Measurements from ENCODE around the gene PHACTR4.
A peak's percentile ranks its signal among the peaks of the same experiment; 100 is the strongest.

The PHACTR4 gene

GRCh38 chr1:28505406-28506187 is 136.1 kb downstream of the PHACTR4 start, which contains the start of gene RCC1:
Gene RCC1, plus strand, starts transcription at chr1:28506043. Its CDS starts 23,824 bp downstream, at chr1:28529867.
- Histone ChIP-seq H3K4me3 (ENCODE audit: low read depth, low read length) (peak within 1 kb of the TSS; percentile 79), H3K36me3 (ENCODE audit: control insufficient read depth in 2 of 2, insufficient read depth in 1 of 2, low read length in 2 of 2) (peaks cover 9 to 43% of the 10 kb centered on the region in 2 experiments; a peak in 2 of 3 replicates), H3K4me1 (ENCODE audit: control insufficient read depth, insufficient read depth, low read length) (no peaks in the 10 kb centered on the region; the same call in 1 of the 2 replicates), H3K9me3 (ENCODE audit: control insufficient read depth, insufficient read depth, low read depth, low read length) (no peaks in the 10 kb centered on the region), H3K27ac (ENCODE audit: extremely low read depth, low read depth, low read length) (peak within 1 kb of the TSS; percentile 86)
- CTCF ChIA-PET: interaction anchor here (0.7 to 1.0 kb wide), 4 partner anchors 11 to 595 kb away, joined by 3 to 4 read pairs (median 3); no protein-coding TSS in a partner anchor
- POLR2A ChIA-PET: interaction anchor here (0.5 to 4.0 kb wide), 29 partner anchors 11 to 394 kb away, joined by 3 to 34 read pairs (median 4); partner anchors contain the start of genes ATP5IF1, MED18, PHACTR4 and RNU11
- TF ChIP-seq, protein P1, sequence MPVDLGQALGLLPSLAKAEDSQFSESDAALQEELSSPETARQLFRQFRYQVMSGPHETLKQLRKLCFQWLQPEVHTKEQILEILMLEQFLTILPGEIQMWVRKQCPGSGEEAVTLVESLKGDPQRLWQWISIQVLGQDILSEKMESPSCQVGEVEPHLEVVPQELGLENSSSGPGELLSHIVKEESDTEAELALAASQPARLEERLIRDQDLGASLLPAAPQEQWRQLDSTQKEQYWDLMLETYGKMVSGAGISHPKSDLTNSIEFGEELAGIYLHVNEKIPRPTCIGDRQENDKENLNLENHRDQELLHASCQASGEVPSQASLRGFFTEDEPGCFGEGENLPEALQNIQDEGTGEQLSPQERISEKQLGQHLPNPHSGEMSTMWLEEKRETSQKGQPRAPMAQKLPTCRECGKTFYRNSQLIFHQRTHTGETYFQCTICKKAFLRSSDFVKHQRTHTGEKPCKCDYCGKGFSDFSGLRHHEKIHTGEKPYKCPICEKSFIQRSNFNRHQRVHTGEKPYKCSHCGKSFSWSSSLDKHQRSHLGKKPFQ (tag by site-specific recombination; IDR thresholded peaks at IDR 0.05): peak; percentile 93
- TF ChIP-seq ZNF350 (tag by site-specific recombination; IDR thresholded peaks at IDR 0.05): no peak
- no peak for TF ChIP-seq ZNF223 (tag by site-specific recombination; IDR thresholded peaks at IDR 0.05)
- TF ChIP-seq GLI4 (tag by site-specific recombination; IDR thresholded peaks at IDR 0.05): no peak
- 0 out of 2 replicates have a peak, but pooled peaks have one; percentile 14 for TF ChIP-seq ZNF629 (tag by site-specific recombination; IDR thresholded peaks at IDR 0.05)
- TF ChIP-seq ZNF768 (tag by site-specific recombination; IDR thresholded peaks at IDR 0.05): no peak
- TF ChIP-seq ZNF704 (tag by site-specific recombination; IDR thresholded peaks at IDR 0.05): no peak
- peak; percentile 64; the same call in 1 of the 2 replicates for TF ChIP-seq YY1 (tag by site-specific recombination; IDR thresholded peaks at IDR 0.05)
- TF ChIP-seq GLIS2 (tag by site-specific recombination; IDR thresholded peaks at IDR 0.05): peak; percentile 68
- TF ChIP-seq ZNF514 (tag by site-specific recombination; IDR thresholded peaks at IDR 0.05): no peak
- TF ChIP-seq MZF1 (tag by site-specific recombination; IDR thresholded peaks at IDR 0.05; ENCODE audit: borderline replicate concordance): no peak
- peak; percentile 73; the same call in 1 of the 2 replicates for TF ChIP-seq GLIS1 (tag by site-specific recombination; IDR thresholded peaks at IDR 0.05)
- no peak for TF ChIP-seq ZNF544 (tag by site-specific recombination; IDR thresholded peaks at IDR 0.05)
- TF ChIP-seq ZBTB26 (tag by site-specific recombination; optimal IDR thresholded peaks at IDR 0.05): no peak
- TF ChIP-seq ZNF692 (tag by site-specific recombination; IDR thresholded peaks at IDR 0.05): 0 out of 2 replicates have a peak, but pooled peaks have one; percentile 12
- no peak; the same call in 1 of the 2 replicates for TF ChIP-seq REST (tag by site-specific recombination; IDR thresholded peaks at IDR 0.05)
- TF ChIP-seq ZNF664 (tag by site-specific recombination; IDR thresholded peaks at IDR 0.05): no peak
- no peak for TF ChIP-seq IKZF3 (tag by site-specific recombination; IDR thresholded peaks at IDR 0.05)
- TF ChIP-seq ZNF10 (tag by site-specific recombination; IDR thresholded peaks at IDR 0.05): no peak
- TF ChIP-seq ZNF214 (tag by site-specific recombination; IDR thresholded peaks at IDR 0.05; ENCODE audit: borderline replicate concordance): no peak
- no peak; the same call in 1 of the 2 replicates for TF ChIP-seq ZNF561 (tag by site-specific recombination; IDR thresholded peaks at IDR 0.05; ENCODE audit: borderline replicate concordance)
- TF ChIP-seq ZNF341 (tag by site-specific recombination; IDR thresholded peaks at IDR 0.05; ENCODE audit: low read depth): no peak
- TF ChIP-seq ZNF2 (tag by site-specific recombination; IDR thresholded peaks at IDR 0.05): peak; percentile 86; the same call in 1 of the 2 replicates
- TF ChIP-seq PRDM1 (tag by site-specific recombination; IDR thresholded peaks at IDR 0.05): no peak
- TF ChIP-seq, protein P2, sequence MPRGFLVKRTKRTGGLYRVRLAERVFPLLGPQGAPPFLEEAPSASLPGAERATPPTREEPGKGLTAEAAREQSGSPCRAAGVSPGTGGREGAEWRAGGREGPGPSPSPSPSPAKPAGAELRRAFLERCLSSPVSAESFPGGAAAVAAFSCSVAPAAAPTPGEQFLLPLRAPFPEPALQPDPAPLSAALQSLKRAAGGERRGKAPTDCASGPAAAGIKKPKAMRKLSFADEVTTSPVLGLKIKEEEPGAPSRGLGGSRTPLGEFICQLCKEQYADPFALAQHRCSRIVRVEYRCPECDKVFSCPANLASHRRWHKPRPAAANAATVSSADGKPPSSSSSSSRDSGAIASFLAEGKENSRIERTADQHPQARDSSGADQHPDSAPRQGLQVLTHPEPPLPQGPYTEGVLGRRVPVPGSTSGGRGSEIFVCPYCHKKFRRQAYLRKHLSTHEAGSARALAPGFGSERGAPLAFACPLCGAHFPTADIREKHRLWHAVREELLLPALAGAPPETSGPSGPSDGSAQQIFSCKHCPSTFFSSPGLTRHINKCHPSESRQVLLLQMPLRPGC (tag by site-specific recombination; IDR thresholded peaks at IDR 0.05): peak; percentile 94
- TF ChIP-seq ZNF146 (tag by site-specific recombination; IDR thresholded peaks at IDR 0.05): no peak
- TF ChIP-seq ZNF266 (tag by site-specific recombination; IDR thresholded peaks at IDR 0.05; ENCODE audit: low read depth): no peak

All from HEK293 (cell line).